Thyroid gland (tissue), 4 donors: ENCODE data around the gene N4BP2. TPM values are rescaled to one million over a fixed set of nuclear protein-coding genes. Genes with fewer than 3 reads are reported as not detected.

Experiments
- DNase-seq, 2 donors: peaks; one replicate each; pipeline ENCODE4 v3.0.0-alpha.2; 2019
- H3K27ac ChIP-seq, 3 donors: fragments of 200-600 bp; sonication (generic); 1 replicate in 2 of 3; 2 replicates in 1 of 3; pipeline ENCODE4 v1.5.1; 2016 to 2019; ENCODE audit warnings: mild to moderate bottlenecking in 1 of 3, moderate library complexity in 1 of 3
- H3K27me3 ChIP-seq: fragments of 200-600 bp; sonication (generic); one replicate; pipeline ENCODE4 v1.5.1; 2019
- H3K36me3 ChIP-seq, 2 donors: fragments of 200-600 bp; sonication (generic); one replicate each; pipeline ENCODE4 v1.5.1; 2016 to 2019
- H3K4me1 ChIP-seq, 2 donors: fragments of 200-600 bp; sonication (generic); one replicate each; pipeline ENCODE4 v1.5.1; 2017 to 2019
- H3K4me3 ChIP-seq, 3 donors: fragments of 200-600 bp; sonication (generic); replicated peaks in 1 of 3; 1 replicate in 2 of 3; 2 replicates in 1 of 3; pipeline ENCODE4 v1.5.1; 2016; ENCODE audit warnings: mild to moderate bottlenecking in 1 of 3
- H3K9me3 ChIP-seq: fragments of 200-600 bp; sonication (generic); one replicate; pipeline ENCODE4 v1.5.1; 2017
- POLR2A ChIP-seq, 2 donors: fragments of 450-650 bp; IDR thresholded peaks; one replicate each; pipeline ENCODE4 v1.6.1; 2017; ENCODE audit warnings: antibody characterized with exemption in 2 of 2, mild to moderate bottlenecking in 2 of 2, moderate library complexity in 1 of 2
- WGBS, 2 donors: methylation state at CpG; one replicate each; pipeline ENCODE4 v1.1.5; 2017; 5-methylcytosine and 5-hydroxymethylcytosine counted together
- intact Hi-C: fragments of 100-400 bp; cut with DNase I; formaldehyde crosslinking; loops from one replicate; pipeline ENCODE4 v1.15.1; 2023
- total RNA-seq, 4 donors: library from RNA; depleted of rRNA; stranded (reverse); fragments of >200 nt; gene quantifications; one replicate each; pipeline ENCODE4 v1.2.3, GENCODE V29; 2016
- TF ChIP-seq, protein P1 (sequence below), 6 experiments: fragments of 200-600 bp in 3 of 6; fragments of 450-650 bp in 3 of 6; sonication (generic) in 3 of 6; IDR thresholded peaks; one replicate each; pipeline ENCODE4 v1.5.1; 2016 to 2019; ENCODE audit warnings: antibody characterized with exemption in 6 of 6, mild to moderate bottlenecking in 2 of 6, inconsistent platforms in 1 of 6, moderate library complexity in 1 of 6

Gene N4BP2
- total RNA-seq, 4 donors from 2014 or later = 20.4 to 37.4 (median 25.5) TPM

DNA sequence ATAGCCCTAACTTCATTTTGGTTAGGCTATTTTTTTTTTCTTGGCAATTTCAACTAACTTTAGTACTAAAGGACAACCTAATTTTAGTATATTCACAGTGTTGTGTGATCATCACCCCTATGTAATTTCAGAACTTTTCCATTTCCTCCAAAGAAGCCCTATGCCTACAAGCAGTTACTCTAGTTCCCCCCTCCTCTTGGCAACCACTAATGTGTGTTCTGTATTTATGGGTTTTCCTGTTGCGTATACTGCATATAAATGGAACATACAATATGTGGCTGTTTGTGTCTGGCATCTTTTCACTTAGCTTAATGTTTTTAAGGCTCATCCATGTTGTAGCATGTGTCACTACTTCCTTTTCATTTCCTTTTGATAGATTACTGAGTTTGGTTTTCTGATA, 57.6 kb downstream of the N4BP2 start:
- no peak overlapping the region for H3K4me3 ChIP-seq
- H3K36me3 ChIP-seq = no peaks in the 10 kb centered on the region
- TF ChIP-seq, protein P1, sequence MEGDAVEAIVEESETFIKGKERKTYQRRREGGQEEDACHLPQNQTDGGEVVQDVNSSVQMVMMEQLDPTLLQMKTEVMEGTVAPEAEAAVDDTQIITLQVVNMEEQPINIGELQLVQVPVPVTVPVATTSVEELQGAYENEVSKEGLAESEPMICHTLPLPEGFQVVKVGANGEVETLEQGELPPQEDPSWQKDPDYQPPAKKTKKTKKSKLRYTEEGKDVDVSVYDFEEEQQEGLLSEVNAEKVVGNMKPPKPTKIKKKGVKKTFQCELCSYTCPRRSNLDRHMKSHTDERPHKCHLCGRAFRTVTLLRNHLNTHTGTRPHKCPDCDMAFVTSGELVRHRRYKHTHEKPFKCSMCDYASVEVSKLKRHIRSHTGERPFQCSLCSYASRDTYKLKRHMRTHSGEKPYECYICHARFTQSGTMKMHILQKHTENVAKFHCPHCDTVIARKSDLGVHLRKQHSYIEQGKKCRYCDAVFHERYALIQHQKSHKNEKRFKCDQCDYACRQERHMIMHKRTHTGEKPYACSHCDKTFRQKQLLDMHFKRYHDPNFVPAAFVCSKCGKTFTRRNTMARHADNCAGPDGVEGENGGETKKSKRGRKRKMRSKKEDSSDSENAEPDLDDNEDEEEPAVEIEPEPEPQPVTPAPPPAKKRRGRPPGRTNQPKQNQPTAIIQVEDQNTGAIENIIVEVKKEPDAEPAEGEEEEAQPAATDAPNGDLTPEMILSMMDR (IDR thresholded peaks at IDR 0.05) = no peak
- TF ChIP-seq POLR2A (IDR thresholded peaks at IDR 0.05) = no peak
- H3K27ac ChIP-seq = no peak overlapping the region
- no peak for DNase-seq
- no peaks in the 10 kb centered on the region for H3K27me3 ChIP-seq
- intact Hi-C loops = no loop called here
- H3K4me1 ChIP-seq = no peaks in the 10 kb centered on the region
- no peaks in the 10 kb centered on the region for H3K9me3 ChIP-seq
- 98 to 100% methylated on average over 1 of the region's 1 CpG for WGBS, 2 donors

DNA sequence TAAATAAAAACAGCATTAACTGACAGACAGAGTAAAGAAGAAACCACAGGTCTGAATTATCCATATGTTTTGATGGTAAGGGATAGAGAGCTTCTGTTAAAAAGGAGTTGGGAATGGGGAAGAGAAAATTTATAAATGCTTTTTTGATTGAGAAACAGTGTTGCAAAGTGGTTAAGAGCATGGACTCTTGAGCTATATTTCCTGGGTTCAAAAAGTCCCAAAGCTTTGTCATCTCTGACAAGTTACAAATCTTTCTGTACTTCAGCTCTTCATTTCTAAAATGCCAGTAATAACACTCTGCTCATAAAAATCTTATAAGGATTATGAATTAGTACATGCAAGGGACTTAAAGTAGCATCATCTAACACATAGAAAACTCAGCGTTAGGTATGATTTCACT, 62.2 kb downstream of the N4BP2 start:
- Histone ChIP-seq H3K27me3 (no peaks in the 10 kb centered on the region), H3K36me3 (no peaks in the 10 kb centered on the region), H3K4me3 (no peak overlapping the region), H3K27ac (no peak overlapping the region), H3K4me1 (no peaks in the 10 kb centered on the region), H3K9me3 (no peaks in the 10 kb centered on the region)
- no peak for TF ChIP-seq POLR2A (IDR thresholded peaks at IDR 0.05)
- TF ChIP-seq, protein P1 (IDR thresholded peaks at IDR 0.05) = no peak
- intact Hi-C loops = no loop called here
- no peak for DNase-seq
- whole genome bisulfite sequencing, 2 donors = 81 to 88% methylated on average over 1 of the region's 1 CpG

DNA sequence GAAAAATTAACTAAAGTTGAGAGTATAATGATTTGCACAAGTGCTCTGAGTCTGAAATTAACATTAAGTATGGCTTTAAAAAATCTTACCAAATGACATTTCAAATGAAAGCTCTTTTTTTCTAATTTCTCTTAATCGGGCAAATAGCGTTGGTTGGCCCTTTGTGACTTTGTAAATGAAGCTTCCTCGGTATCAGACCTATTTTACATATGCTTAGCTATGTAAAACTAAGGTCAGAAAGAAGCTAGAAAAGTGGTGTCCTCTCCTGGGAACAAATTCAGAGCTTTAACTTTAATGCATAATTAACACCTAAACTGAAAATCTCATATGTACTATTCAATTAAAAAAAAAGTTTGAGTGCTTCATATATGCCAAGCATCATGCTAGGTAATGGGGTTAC, 62.7 kb downstream of the N4BP2 start:
- TF ChIP-seq, protein P1 (IDR thresholded peaks at IDR 0.05) = no peak
- TF ChIP-seq POLR2A (IDR thresholded peaks at IDR 0.05) = no peak
- Histone ChIP-seq H3K27me3 (no peaks in the 10 kb centered on the region), H3K4me3 (no peak overlapping the region), H3K27ac (no peak overlapping the region), H3K36me3 (no peaks in the 10 kb centered on the region), H3K4me1 (no peaks in the 10 kb centered on the region), H3K9me3 (no peaks in the 10 kb centered on the region)
- intact Hi-C loops = no loop called here
- DNase-seq = no peak
- WGBS, 2 donors = 86 to 89% methylated on average over 3 of the region's 3 CpGs

DNA sequence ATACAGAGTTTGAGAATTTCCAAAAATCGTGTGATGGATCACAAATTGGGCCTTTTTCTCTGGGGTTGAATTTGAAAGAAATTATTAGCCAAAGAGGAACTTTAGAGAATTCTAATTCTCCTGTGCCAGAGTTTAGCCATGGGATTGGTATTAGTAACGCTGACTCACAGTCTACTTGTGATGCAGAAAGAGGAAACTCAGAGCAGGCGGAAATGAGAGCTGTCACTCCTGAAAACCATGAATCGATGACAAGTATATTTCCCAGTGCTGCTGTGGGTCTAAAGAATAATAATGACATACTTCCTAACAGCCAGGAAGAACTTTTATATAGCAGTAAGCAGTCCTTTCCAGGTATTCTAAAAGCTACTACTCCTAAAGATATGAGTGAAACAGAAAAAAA, 64.9 kb downstream of the N4BP2 start:
- intact Hi-C loops = no loop called here
- no peaks in the 10 kb centered on the region for H3K36me3 ChIP-seq
- no peaks in the 10 kb centered on the region for H3K4me1 ChIP-seq
- H3K4me3 ChIP-seq = no peak overlapping the region
- no peak overlapping the region for H3K27ac ChIP-seq
- H3K9me3 ChIP-seq = no peaks in the 10 kb centered on the region
- 76 to 78% methylated on average over 4 of the region's 4 CpGs for WGBS, 2 donors
- TF ChIP-seq, protein P1 (IDR thresholded peaks at IDR 0.05) = no peak
- TF ChIP-seq POLR2A (IDR thresholded peaks at IDR 0.05) = no peak
- no peaks in the 10 kb centered on the region for H3K27me3 ChIP-seq
- no peak for DNase-seq

DNA sequence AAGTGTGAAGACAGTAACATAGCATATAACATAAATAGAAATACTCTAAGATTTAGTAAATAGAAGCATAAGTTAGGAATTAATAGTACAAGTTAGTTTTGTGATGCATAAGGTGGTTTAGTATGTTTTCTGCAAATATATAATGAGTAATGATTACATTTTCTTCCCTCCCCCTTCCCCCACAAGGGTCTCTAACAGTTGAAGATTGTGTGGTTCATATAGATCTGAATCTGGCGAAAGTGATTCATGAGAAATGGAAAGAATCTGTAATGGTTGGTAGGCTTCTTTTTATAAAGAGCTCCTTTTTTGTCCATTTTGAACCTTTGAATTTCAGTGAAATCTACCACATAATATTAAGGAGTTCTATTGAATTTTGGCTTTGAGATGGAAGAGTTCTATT, 66.3 kb downstream of the N4BP2 start:
- Histone ChIP-seq H3K4me1 (no peaks in the 10 kb centered on the region), H3K9me3 (no peaks in the 10 kb centered on the region), H3K4me3 (no peak overlapping the region), H3K36me3 (no peaks in the 10 kb centered on the region), H3K27me3 (no peaks in the 10 kb centered on the region), H3K27ac (no peak overlapping the region)
- TF ChIP-seq, protein P1 (IDR thresholded peaks at IDR 0.05) = no peak
- TF ChIP-seq POLR2A (IDR thresholded peaks at IDR 0.05) = no peak
- intact Hi-C loops = no loop called here
- no peak for DNase-seq
- WGBS, 2 donors = 98% methylated on average over 1 of the region's 1 CpG
